Measurements from ENCODE around the gene PPFIBP1.

DNA sequence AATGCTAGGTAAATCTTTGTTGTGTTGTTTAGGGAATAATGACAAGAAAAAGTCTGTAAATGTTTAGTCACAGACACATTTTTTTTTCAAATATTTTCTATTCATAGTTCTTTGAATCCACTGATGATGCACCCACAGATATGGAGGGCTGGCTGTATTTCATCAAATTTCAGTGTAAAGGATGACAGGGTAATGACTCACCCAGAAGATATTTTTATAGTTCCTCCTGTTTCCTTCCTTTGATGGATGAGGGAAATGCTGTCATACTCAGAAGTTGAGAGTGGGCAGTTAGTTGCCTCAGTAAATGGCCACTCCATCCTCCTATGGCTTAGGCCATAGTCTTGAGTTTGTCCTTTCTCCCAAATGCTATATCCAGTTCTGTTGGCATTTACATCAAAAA lies 95.3 kb downstream of the PPFIBP1 start:
- TF ChIP-seq SOX6 (IDR thresholded peaks at IDR 0.05): no peak
- TF ChIP-seq SOX6 (CRISPR knock-in tag; IDR thresholded peaks at IDR 0.05): no peak
- TF ChIP-seq BHLHE40 (IDR thresholded peaks at IDR 0.05; ENCODE audit: low read length): no peak
- TF ChIP-seq, protein P1, sequence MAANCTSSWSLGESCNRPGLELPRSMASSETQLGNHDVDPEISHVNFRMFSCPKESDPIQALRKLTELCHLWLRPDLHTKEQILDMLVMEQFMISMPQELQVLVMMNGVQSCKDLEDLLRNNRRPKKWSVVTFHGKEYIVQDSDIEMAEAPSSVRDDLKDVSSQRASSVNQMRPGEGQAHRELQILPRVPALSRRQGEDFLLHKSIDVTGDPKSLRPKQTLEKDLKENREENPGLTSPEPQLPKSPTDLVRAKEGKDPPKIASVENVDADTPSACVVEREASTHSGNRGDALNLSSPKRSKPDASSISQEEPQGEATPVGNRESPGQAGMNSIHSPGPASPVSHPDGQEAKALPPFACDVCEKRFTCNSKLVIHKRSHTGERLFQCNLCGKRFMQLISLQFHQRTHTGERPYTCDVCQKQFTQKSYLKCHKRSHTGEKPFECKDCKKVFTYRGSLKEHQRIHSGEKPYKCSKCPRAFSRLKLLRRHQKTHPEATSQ (CRISPR knock-in tag; IDR thresholded peaks at IDR 0.05; ENCODE audit: borderline replicate concordance): no peak
- no peak for TF ChIP-seq FOXK1 (CRISPR knock-in tag; IDR thresholded peaks at IDR 0.05; ENCODE audit: borderline replicate concordance, low read depth)
